DMS 273 treated with DMSO at 0.1 percent for 48 hours (cell line): ENCODE results near the gene GRK5.

Experiments
- DNase-seq: peaks from one replicate; lab custom pipeline; 2025; lab: John Stamatoyannopoulos, UW

Gene GRK5

GRCh38 chr10:119341459-119342301 lies 134.3 kb downstream of the GRK5 start:
- no peak for DNase-seq

DNA sequence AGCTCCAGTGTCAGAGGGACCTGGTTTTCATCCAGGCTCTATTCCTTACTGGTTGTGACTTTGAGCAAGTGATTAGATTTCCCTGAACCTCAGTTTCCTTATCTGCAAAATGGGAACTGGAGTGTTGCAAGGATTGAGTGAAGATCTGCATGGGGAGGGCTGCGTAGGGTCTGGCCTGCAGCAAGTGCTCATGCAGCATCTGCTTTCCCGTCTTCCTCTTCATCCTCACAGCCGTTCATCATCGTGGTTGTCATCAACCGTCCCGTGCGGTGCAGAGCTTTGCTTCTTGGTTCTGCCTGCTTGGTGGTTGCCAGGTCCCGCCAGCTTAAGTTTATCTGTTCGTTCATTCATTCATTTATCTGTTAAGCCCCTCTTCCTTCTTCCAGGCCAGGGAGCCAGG lies 135.0 kb downstream of the GRK5 start:
- no peak for DNase-seq

DNA sequence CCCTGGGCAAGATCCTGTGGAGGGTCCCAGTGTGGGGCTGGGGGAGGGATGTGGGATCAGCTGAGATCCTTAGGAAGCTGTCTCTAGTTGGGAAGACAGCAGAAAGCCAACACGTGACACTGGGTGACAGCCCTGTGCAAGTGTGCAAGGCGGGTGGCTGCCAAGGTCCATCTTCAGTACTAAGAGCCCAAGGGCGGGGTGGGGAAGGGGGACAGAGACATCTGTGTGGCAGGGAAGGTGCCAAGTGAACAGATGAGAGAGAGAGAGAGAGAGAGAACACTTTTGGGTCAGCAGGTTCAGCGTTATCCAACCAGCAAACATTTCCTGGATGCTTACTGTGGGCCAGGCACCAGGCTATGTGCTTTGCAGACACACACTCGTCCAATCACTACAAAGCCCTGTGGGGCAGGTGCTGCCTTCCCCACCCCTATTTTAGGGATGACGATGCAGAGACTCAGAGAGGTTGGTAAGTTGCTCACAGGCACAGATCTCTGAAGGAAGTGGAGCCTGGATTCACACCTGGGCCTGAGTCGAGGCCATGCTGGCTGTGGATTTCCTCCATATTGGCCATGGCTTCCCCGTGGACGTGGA lies 135.7 kb downstream of the GRK5 start:
- DNase-seq: peak; percentile 40

DNA sequence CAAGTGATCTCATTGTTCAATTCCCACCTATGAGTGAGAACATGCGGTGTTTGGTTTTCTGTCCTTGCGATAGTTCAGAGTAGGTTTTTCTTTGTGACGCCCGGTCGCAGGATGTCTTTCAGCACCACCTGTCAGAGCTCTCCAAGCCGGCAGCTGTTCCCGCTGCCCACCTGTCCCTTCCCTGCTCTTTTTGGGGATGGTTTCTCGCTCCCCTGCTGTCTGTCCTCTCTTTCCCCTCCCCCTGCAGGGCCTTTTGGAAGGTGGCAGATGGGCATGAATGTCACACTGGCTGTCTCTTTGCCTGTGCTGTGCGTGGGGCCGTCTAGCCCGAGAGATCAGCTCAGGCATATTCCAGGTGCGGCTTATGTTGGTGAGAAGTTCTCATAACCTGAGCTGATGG lies 137.0 kb downstream of the GRK5 start:
- peak; percentile 15 for DNase-seq

- no peak for DNase-seq
Observed at GRCh38 chr10:119346095-119346832, 138.9 kb downstream of the GRK5 start.

DNA sequence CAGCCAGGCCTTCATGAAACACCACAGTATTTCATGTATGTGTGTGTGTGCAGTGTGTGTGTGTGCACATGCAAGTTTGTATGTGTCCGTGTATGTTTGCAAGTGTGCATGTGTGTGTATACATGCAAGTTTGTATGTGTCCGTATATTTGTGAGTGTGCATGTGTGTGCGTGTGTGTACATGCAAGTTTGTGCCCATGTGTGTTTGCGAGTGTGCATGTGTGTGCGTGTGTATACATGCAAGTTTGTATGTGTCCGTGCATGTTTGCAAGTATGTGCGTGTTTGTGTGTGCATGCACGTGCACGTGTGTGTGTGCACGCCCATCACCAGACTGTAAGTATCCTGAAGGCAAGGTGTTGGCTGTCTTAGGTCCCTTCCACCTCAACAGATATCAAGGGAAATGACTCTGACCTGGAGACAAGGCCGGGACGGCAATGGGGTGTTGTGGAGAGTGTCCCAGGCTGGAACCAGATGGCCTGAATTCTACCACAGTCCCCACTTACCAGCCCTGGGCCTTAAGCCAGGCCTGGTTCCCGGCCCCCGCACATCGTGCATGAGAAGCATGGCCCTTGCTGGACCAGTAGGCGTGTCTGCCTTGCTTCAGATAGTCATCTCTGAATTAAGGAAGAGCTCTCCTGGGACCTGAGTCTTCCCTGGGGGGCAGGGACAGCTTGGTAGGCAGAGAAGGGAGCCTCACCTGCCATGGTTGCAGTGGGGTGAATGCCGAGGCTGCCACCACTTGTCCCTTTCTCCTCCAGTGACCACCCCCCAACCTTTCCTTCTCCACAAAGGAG lies 140.0 kb downstream of the GRK5 start:
- no peak for DNase-seq

DNA sequence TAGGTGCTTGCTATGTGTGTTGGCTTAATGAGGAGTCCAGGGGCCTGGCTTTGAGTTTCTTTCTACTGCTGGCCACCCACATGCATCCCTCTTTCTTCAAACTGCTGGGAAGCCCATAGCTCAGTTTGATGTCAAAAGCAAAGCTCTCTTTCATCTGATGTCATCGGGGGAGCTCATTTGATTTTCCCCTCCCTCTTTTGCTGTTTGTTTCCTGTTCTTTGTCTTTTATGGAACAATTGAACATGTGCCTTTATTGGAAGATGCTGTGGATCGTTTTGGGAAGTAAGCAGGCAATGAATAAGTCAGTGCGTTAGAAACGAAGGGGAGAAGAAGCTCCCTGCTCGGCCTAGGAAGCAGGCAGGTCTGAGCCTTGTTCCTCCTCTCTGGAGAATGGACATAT lies 140.7 kb downstream of the GRK5 start:
- DNase-seq: no peak

- no peak for DNase-seq
Observed at GRCh38 chr10:119348516-119349240, 141.3 kb downstream of the GRK5 start.

- no peak for DNase-seq
Observed at GRCh38 chr10:119349341-119349740, 142.0 kb downstream of the GRK5 start.

GRCh38 chr10:119349937-119350501 lies 142.6 kb downstream of the GRK5 start:
- no peak for DNase-seq

- DNase-seq: no peak
Observed at GRCh38 chr10:119350502-119351097, 143.2 kb downstream of the GRK5 start.

- no peak for DNase-seq
Observed at GRCh38 chr10:119351189-119351588, 143.8 kb downstream of the GRK5 start.

GRCh38 chr10:119352042-119352441 lies 144.7 kb downstream of the GRK5 start:
- DNase-seq: no peak

GRCh38 chr10:119352807-119353206 lies 145.4 kb downstream of the GRK5 start:
- no peak for DNase-seq

DNA sequence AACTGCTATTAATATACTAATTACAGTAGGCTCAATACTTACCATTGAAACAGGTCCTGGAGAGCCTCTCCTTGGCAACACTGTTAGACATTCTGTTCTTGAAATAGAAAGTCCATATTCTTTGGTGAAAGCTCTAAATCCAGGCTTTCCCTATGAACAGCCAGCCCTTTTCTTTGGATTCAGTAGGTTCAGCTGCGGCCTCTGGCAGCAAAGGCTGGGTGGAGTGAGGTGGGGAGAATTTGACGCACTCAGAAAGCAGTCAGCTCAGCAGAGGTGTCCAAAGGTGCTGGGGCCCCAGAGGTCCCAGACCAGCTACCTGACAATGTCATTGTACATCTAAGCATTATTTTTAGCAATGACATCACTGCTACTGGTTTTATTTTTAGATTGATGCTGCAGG lies 146.1 kb downstream of the GRK5 start:
- no peak for DNase-seq

- DNase-seq: no peak
Observed at GRCh38 chr10:119355930-119356329, 148.6 kb downstream of the GRK5 start.

GRCh38 chr10:119357412-119358151 lies 150.2 kb downstream of the GRK5 start:
- DNase-seq: no peak

GRCh38 chr10:119358152-119358512 lies 150.8 kb downstream of the GRK5 start:
- no peak for DNase-seq

DNA sequence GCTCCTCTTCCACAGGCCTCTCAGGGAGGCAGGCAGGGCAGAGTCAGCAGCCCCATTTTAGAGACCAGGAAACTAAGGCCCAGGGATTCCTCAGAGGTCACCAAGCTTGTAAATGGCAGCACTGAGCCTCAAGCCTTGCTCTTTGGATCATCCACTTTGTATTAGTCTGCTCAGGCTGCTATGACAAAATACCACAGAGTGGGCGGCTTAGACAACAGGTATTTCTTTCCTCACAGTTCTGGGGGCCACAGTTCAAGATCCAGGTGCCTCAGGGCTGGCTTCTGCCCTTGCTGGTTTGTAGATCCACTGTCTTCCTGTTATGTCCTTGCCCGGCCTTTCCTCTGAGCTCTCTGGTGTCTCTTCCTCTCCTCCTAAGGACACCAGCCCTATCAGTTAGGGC lies 151.2 kb downstream of the GRK5 start:
- no peak for DNase-seq

DNA sequence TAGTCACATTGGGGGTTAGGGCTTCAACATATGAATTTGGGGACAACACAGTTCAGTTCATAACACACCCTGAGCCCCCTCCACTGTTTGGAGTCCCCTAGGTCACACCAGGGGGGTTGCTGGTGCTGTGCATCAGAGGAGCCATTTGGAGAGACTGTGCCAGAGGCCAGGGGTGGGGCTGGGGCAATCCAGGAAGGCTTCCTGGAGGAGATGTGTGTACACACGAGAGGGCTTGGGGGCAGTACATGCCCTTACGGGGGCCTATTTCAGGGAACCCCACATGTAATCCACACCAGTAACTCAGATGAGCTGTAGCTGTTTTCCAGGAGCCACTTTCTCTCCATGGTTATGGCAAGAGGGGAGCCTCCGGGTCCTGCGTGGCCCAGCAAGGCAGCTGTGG lies 151.7 kb downstream of the GRK5 start:
- no peak for DNase-seq
